OCI-LY7 (cell line): ENCODE measurements around the gene GALNTL6. TPM values are rescaled to one million over a fixed set of nuclear protein-coding genes. Genes with fewer than 3 reads are reported as not detected.

Experiments
- BruUV-seq: library from RNA; stranded (reverse); fragments of 400-500 nt; replicated peaks from 2 replicates; lab custom pipeline; 2021; lab: Mats Ljungman, UMichigan
- CTCF ChIA-PET: fragments of 300-600 bp; sonication (Branson Sonifier 250); formaldehyde crosslinking; loops from one replicate; lab custom pipeline; 2022; ENCODE audit warnings: antibody characterized with exemption; ENCODE audit not compliant: unreplicated experiment; lab: Charles Lee
- POLR2A ChIA-PET: fragments of 300-600 bp; sonication (Branson Sonifier 250); formaldehyde crosslinking; loops from one replicate; lab custom pipeline; 2022; ENCODE audit warnings: antibody characterized with exemption; lab: Charles Lee
- DNase-seq: peaks from one replicate; pipeline ENCODE4 v3.0.0-alpha.2; 2015; ENCODE audit warnings: low spot score
- H2AFZ ChIP-seq: fragments of 200-600 bp; sonication (generic), shearing (Covaris generic); 2 replicates; pipeline ENCODE4 v1.6.1; 2014; ENCODE audit warnings: mild to moderate bottlenecking, antibody characterized with exemption, low read length, moderate library complexity
- H3K27ac ChIP-seq: fragments of 200-600 bp; sonication (generic); 2 replicates; pipeline ENCODE4 v1.5.1; 2014; ENCODE audit warnings: mixed run types, low read depth, mild to moderate bottlenecking, moderate library complexity, low read length, inconsistent platforms; ENCODE audit not compliant: poor library complexity, severe bottlenecking
- H3K36me3 ChIP-seq: fragments of 200-600 bp; sonication (generic); 2 replicates; pipeline ENCODE4 v1.6.1; 2014; ENCODE audit warnings: mild to moderate bottlenecking, antibody characterized with exemption, low read length, moderate library complexity, mixed read lengths; ENCODE audit not compliant: insufficient read depth
- H3K4me1 ChIP-seq: fragments of 200-600 bp; sonication (generic); 2 replicates; pipeline ENCODE4 v1.5.1; 2014; ENCODE audit warnings: mild to moderate bottlenecking, low read length; ENCODE audit not compliant: insufficient read depth, poor library complexity, severe bottlenecking
- H3K4me2 ChIP-seq: fragments of 200-600 bp; sonication (generic); 2 replicates; pipeline ENCODE4 v1.6.1; 2014; ENCODE audit warnings: mild to moderate bottlenecking, low read length
- H3K4me3 ChIP-seq: fragments of 200-600 bp; sonication (generic); 2 replicates; pipeline ENCODE4 v1.5.1; 2014; ENCODE audit warnings: mild to moderate bottlenecking, low read depth, low read length; ENCODE audit not compliant: poor library complexity, severe bottlenecking
- H3K79me2 ChIP-seq: fragments of 200-600 bp; sonication (generic); 2 replicates; pipeline ENCODE4 v1.6.1; 2016; ENCODE audit warnings: low read depth, mild to moderate bottlenecking, low read length, moderate library complexity, mixed read lengths; ENCODE audit not compliant: insufficient read depth
- H3K9me2 ChIP-seq: fragments of 200-600 bp; sonication (generic); 2 replicates; pipeline ENCODE4 v1.6.1; 2016; ENCODE audit warnings: mild to moderate bottlenecking, low read length, mixed read lengths; ENCODE audit not compliant: insufficient read depth
- H3K9me3 ChIP-seq: fragments of 200-600 bp; sonication (generic); 2 replicates; pipeline ENCODE4 v1.6.1; 2014; ENCODE audit warnings: mild to moderate bottlenecking, mixed run types, low read length, mixed read lengths
- H4K20me1 ChIP-seq: fragments of 200-600 bp; sonication (generic); 2 replicates; pipeline ENCODE4 v1.6.1; 2014; ENCODE audit warnings: mild to moderate bottlenecking, antibody characterized with exemption, low read length, moderate library complexity, mixed read lengths; ENCODE audit not compliant: insufficient read depth
- CTCF ChIP-seq: fragments of 200-600 bp; sonication (generic); conservative IDR thresholded peaks from 2 replicates; pipeline ENCODE4 v1.5.1; 2014; ENCODE audit warnings: mild to moderate bottlenecking, antibody characterized with exemption, low read length, moderate library complexity, mixed read lengths
- EZH2phosphoT487 ChIP-seq: fragments of 200-600 bp; sonication (generic); IDR thresholded peaks from 2 replicates; pipeline ENCODE4 v1.6.1; 2018; ENCODE audit warnings: low read depth, borderline replicate concordance, mild to moderate bottlenecking, mixed run types, antibody characterized with exemption, low read length, moderate library complexity, mixed read lengths
- intact Hi-C: fragments of 100-400 bp; cut with micrococcal nuclease; formaldehyde crosslinking; loops from one replicate; pipeline ENCODE4 v1.10.0; 2022; ENCODE audit not compliant: unreplicated experiment
- total RNA-seq, 2 experiments: library from RNA; depleted of rRNA in 1 of 2; stranded (reverse); fragments of >200 nt in 1 of 2; shearing (Covaris generic) in 1 of 2; gene quantifications; 2 replicates each; pipeline ENCODE4 v1.2.3, GENCODE V29; 2014 to 2022

Gene GALNTL6
- total RNA-seq, 2 experiments from 2014 or later: not detected

GRCh38 chr4:172152284-172152683 is 339.1 kb downstream of the GALNTL6 start:
- no peak for DNase-seq
- ChIA-PET CTCF (no interaction called here), POLR2A (no interaction called here)
- Histone ChIP-seq H3K27ac (no peak overlapping the region), H2AFZ (no peak overlapping the region), H3K9me3 (no peaks in the 10 kb centered on the region), H3K4me1 (no peaks in the 10 kb centered on the region), H3K79me2 (no peaks in the 10 kb centered on the region), H3K36me3 (no peaks in the 10 kb centered on the region), H4K20me1 (no peaks in the 10 kb centered on the region), H3K9me2 (no peaks in the 10 kb centered on the region), H3K4me2 (no peak overlapping the region), H3K4me3 (no peak overlapping the region)
- BruUV-seq: no TSS peak
- TF ChIP-seq CTCF: no peak
- no peak for TF ChIP-seq EZH2phosphoT487
- intact Hi-C loops: no loop called here

GRCh38 chr4:172153719-172154118 is 340.5 kb downstream of the GALNTL6 start:
- H4K20me1 ChIP-seq: no peaks in the 10 kb centered on the region
- H3K4me1 ChIP-seq: no peaks in the 10 kb centered on the region
- H3K36me3 ChIP-seq: no peaks in the 10 kb centered on the region
- H3K4me3 ChIP-seq: no peak overlapping the region
- H3K9me2 ChIP-seq: no peaks in the 10 kb centered on the region
- ChIA-PET POLR2A (interaction anchor here (0.5 kb wide), 1 partner anchor 78 kb away, joined by 5 read pairs; no protein-coding TSS in a partner anchor), CTCF (no interaction called here)
- H3K4me2 ChIP-seq: no peak overlapping the region
- DNase-seq: no peak
- no peak overlapping the region for H3K27ac ChIP-seq
- TF ChIP-seq EZH2phosphoT487 (no peak), CTCF (no peak)
- no peaks in the 10 kb centered on the region for H3K9me3 ChIP-seq
- intact Hi-C loops: no loop called here
- H3K79me2 ChIP-seq: no peaks in the 10 kb centered on the region
- BruUV-seq: no TSS peak
- no peak overlapping the region for H2AFZ ChIP-seq

- ChIA-PET POLR2A (no interaction called here), CTCF (no interaction called here)
- Histone ChIP-seq H2AFZ (no peak overlapping the region), H3K79me2 (no peaks in the 10 kb centered on the region), H3K4me3 (no peak overlapping the region), H3K9me3 (no peaks in the 10 kb centered on the region), H3K4me1 (no peaks in the 10 kb centered on the region), H3K4me2 (no peak overlapping the region), H3K36me3 (no peaks in the 10 kb centered on the region), H3K9me2 (no peaks in the 10 kb centered on the region), H4K20me1 (no peaks in the 10 kb centered on the region), H3K27ac (no peak overlapping the region)
- no TSS peak for BruUV-seq
- intact Hi-C loops: no loop called here
- no peak for DNase-seq
- TF ChIP-seq EZH2phosphoT487 (no peak), CTCF (no peak)
These were observed 342.7 kb downstream of the GALNTL6 start for GRCh38 chr4:172155838-172156345.
